Left lung (tissue), 10 donors: ENCODE results near the gene DZIP1L. TPM values are rescaled to one million over a fixed set of nuclear protein-coding genes. Genes with fewer than 3 reads are reported as not detected.

Experiments
- ATAC-seq: fragments of 200-7000 bp; cut with Tn5 transposase; one replicate; pipeline ENCODE4 v1.9.1; 2020; ENCODE audit warnings: moderate library complexity
- DNase-seq, 4 donors: peaks; one replicate each; pipeline ENCODE4 v3.0.0-alpha.2; 2013 to 2020
- H3K27ac ChIP-seq, 2 donors: fragments of 200-600 bp; sonication (generic) in 1 of 2; one replicate each; pipeline versions ENCODE4 v1.5.0 to v1.8.0; 2020 to 2021
- H3K27me3 ChIP-seq, 2 donors: fragments of 200-600 bp; sonication (generic) in 1 of 2; one replicate each; pipeline versions ENCODE4 v1.5.0 to v1.8.0; 2020 to 2021
- H3K36me3 ChIP-seq, 2 donors: fragments of 200-600 bp; sonication (generic) in 1 of 2; one replicate each; pipeline versions ENCODE4 v1.5.0 to v1.8.0; 2020 to 2021
- H3K4me1 ChIP-seq, 2 donors: fragments of 200-600 bp; one replicate each; pipeline ENCODE4 v1.8.0; 2021
- H3K4me3 ChIP-seq, 2 donors: fragments of 200-600 bp; sonication (generic) in 1 of 2; one replicate each; pipeline versions ENCODE4 v1.5.0 to v1.8.0; 2020 to 2021; ENCODE audit warnings: mild to moderate bottlenecking in 1 of 2
- H3K9me3 ChIP-seq, 2 donors: fragments of 200-600 bp; sonication (generic) in 1 of 2; one replicate each; pipeline versions ENCODE4 v1.5.0 to v1.8.0; 2020 to 2021
- intact Hi-C, 2 donors: fragments of 100-400 bp; cut with DNase I; formaldehyde crosslinking; loops; one replicate each; pipeline versions ENCODE4 v1.11.2 to v1.14.2; 2022
- polyA plus RNA-seq, 6 donors: library from polyadenylated mRNA; unstranded; fragments of 120-200 nt; gene quantifications; one replicate each; pipeline ENCODE4 v1.2.1, GENCODE V29; 2013; ENCODE audit not compliant: insufficient read length in 6 of 6
- total RNA-seq, 2 donors: library from RNA; stranded (reverse); fragmentation: NEBNext Ultra II Directional; extraction: Animal tissue kit (Norgen Biotek cat#: 25700); gene quantifications; one replicate each; pipeline ENCODE4 v1.2.1, GENCODE V29; 2021
- TF ChIP-seq, protein P1 (sequence below), 2 donors: fragments of 200-600 bp; sonication (generic) in 1 of 2; IDR thresholded peaks; one replicate each; pipeline versions ENCODE4 v1.5.0 to v1.8.0; 2021; ENCODE audit warnings: antibody characterized with exemption in 2 of 2
- donor health status: DM: no; HTN: yes; CAD: no.
- donor health status: DM: no; HTN: no; CAD: no.

DZIP1L gene
- total and polyA plus RNA-seq, 8 donors: 14.0 to 24.2 (median 19.7) TPM

DNA sequence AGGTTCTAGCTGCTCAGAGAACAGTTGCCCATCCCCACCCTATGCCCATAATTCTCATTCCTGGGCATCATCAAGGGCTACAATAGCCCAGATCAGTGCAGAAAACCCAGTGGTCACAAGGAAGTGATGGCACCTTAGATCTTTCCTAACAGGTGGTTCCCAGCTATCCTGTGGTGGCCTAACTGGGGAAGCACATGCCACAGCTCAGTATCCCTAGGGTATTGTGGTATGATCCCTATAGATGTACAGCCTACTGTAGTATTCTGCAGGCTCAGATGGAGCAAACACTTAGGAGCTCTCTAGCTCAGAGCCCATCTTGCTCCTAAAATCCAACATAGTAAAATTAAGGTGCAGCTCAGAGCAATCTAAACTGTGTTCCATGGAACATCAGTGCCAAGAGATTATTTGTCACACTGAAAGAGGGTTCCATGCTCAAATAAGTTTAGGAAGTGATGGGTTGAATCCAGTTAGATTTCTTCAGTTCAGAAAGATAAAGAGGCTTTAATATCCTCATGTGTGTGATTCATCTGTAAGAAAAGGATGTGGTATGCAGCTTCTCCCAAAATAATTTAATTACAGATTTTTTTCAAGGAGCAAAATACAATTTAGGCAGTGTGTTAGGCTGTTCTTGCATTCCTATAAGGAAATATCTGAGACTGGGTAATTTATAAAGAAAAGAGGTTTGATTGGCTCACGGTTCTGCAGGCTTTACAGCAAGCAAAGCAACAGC is 12.4 kb upstream of the DZIP1L start:
- no peaks in the 10 kb centered on the region for H3K9me3 ChIP-seq
- DNase-seq (no peak), ATAC-seq (no peak)
- TF ChIP-seq, protein P1, sequence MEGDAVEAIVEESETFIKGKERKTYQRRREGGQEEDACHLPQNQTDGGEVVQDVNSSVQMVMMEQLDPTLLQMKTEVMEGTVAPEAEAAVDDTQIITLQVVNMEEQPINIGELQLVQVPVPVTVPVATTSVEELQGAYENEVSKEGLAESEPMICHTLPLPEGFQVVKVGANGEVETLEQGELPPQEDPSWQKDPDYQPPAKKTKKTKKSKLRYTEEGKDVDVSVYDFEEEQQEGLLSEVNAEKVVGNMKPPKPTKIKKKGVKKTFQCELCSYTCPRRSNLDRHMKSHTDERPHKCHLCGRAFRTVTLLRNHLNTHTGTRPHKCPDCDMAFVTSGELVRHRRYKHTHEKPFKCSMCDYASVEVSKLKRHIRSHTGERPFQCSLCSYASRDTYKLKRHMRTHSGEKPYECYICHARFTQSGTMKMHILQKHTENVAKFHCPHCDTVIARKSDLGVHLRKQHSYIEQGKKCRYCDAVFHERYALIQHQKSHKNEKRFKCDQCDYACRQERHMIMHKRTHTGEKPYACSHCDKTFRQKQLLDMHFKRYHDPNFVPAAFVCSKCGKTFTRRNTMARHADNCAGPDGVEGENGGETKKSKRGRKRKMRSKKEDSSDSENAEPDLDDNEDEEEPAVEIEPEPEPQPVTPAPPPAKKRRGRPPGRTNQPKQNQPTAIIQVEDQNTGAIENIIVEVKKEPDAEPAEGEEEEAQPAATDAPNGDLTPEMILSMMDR (IDR thresholded peaks at IDR 0.05): no peak
- H3K4me1 ChIP-seq: peaks cover 0 to 16% of the 10 kb centered on the region in 2 donors
- intact Hi-C loops: no loop called here
- no peaks in the 10 kb centered on the region for H3K36me3 ChIP-seq
- H3K27ac ChIP-seq: no peak overlapping the region
- H3K27me3 ChIP-seq: no peaks in the 10 kb centered on the region
- H3K4me3 ChIP-seq: no peak overlapping the region

DNA sequence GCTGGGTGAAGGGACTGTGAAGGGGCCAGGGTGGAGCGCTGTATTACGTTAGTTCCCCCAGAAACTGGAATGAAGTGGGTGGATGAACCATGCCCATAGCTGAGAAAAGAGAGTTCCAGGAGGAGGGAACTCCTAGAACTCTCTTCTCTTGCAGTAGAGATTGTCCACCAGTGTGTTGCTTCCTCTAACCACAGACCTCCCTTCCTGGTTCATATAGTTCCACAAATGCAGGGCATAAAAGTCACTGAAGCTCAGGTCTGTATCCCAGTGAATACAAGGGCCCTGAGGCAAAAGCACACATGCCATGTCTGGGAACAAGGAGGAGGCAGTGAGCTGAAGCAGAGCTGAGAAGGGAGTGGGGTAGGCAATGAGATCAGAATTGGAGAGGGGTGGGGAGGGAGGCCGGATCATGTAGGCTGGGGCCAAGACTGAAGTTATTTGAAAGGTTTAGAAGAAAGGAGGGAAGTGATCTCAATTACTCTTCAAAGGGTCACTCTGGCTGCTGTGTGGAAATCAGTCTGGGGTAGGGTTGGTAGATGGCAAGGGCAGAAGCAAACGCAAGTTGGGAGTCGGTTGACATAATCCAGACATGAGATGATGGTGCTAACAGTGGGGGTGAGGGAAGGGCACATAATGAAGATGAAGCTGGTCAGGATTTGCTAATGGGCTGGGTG is 10.3 kb upstream of the DZIP1L start:
- no peaks in the 10 kb centered on the region for H3K9me3 ChIP-seq
- TF ChIP-seq, protein P1 (IDR thresholded peaks at IDR 0.05): no peak
- ATAC-seq: peak; percentile 82
- H3K27ac ChIP-seq: peak overlapping the region; percentile 57 to 70
- H3K4me1 ChIP-seq: peaks cover 0 to 16% of the 10 kb centered on the region in 2 donors
- H3K4me3 ChIP-seq: no peak overlapping the region
- intact Hi-C loops: no loop called here
- peak in 1 of 4 donors; percentile 42 for DNase-seq
- no peaks in the 10 kb centered on the region for H3K27me3 ChIP-seq
- H3K36me3 ChIP-seq: no peaks in the 10 kb centered on the region

DNA sequence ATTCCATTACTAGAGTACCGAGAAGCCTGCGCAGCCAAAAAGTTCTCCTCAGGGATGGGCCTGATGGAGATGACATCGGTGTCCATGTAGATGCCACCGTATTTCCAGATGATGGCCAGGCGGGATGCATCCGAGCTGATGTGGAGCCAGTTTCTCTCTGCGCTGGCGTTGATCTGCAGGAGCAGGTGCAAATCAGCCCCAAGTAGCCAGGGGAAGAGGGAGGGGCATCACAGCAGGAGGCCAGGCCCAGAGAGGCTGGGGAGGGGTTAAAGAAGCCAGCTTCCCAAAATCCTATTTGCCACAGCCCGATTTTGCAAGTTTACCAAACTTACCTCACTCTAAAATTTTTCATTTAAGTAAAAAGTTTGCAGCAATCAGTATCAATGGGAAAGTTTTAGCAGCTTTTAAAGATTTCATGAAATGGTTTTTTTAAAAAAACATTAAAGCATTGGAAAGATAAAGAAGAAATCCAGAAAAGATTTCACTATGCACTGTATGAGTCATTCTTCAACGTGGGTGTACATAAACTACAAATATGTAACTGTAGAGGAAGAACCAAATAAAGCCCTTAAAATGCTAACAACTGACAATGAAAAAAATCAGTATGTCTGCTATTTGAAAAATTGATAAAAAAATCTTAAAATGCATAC is 9.4 kb upstream of the DZIP1L start:
- ATAC-seq (peak; percentile 63), DNase-seq (no peak)
- H3K36me3 ChIP-seq: no peaks in the 10 kb centered on the region
- H3K9me3 ChIP-seq: no peaks in the 10 kb centered on the region
- H3K27ac ChIP-seq: peak overlapping the region; percentile 57 to 70
- intact Hi-C loops: no loop called here
- TF ChIP-seq, protein P1 (IDR thresholded peaks at IDR 0.05): no peak
- no peak overlapping the region for H3K4me3 ChIP-seq
- no peaks in the 10 kb centered on the region for H3K27me3 ChIP-seq
- peaks cover 0 to 16% of the 10 kb centered on the region in 2 donors for H3K4me1 ChIP-seq

DNA sequence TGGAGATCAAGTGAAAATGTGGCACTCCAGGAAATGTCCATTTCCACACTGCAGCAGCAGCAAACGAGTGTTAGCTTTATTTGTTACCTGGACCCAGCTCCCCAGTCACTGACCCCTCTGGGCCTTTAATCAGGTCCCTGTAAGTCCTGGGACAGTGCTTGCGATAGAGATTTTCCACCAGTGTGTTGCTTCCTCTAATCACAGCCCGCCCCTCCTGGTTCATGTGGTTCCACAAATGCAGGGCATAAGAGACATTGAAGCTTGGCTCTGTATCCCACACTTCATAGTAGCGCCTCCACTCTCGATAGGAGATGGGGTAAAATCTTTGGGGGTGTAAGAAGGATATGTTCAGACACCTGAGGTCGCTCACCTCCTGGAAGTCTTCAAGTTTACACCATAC is 8.8 kb upstream of the DZIP1L start:
- intact Hi-C loops: no loop called here
- TF ChIP-seq, protein P1 (IDR thresholded peaks at IDR 0.05): no peak
- peaks cover 0 to 16% of the 10 kb centered on the region in 2 donors for H3K4me1 ChIP-seq
- ATAC-seq (peak; percentile 39), DNase-seq (no peak)
- no peak overlapping the region for H3K4me3 ChIP-seq
- no peaks in the 10 kb centered on the region for H3K9me3 ChIP-seq
- no peaks in the 10 kb centered on the region for H3K27me3 ChIP-seq
- no peaks in the 10 kb centered on the region for H3K36me3 ChIP-seq
- peak overlapping the region in 1 of 2 donors; percentile 57 for H3K27ac ChIP-seq

DNA sequence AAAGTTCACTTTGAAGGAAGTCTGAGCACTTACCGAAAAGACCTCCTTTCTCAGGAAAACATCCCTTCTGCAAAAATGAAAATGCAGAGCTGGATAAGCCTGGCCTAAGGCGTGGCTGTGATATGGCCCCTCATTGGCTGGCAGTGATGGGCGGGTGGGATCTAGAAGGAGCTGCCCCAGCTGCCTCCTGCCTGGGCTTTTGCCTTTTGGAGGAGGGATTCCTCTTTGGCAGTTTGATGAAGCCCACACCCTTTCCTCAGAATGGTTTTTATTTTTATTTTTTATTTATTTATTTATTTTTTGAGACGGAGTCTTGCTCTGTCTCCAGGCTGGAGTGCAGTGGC is 4.0 kb upstream of the DZIP1L start:
- DNase-seq (no peak), ATAC-seq (no peak)
- TF ChIP-seq, protein P1 (IDR thresholded peaks at IDR 0.05): no peak
- Histone ChIP-seq H3K4me1 (peaks cover 4 to 18% of the 10 kb centered on the region in 2 donors), H3K27me3 (no peaks in the 10 kb centered on the region), H3K27ac (no peak overlapping the region), H3K4me3 (no peak overlapping the region), H3K9me3 (no peaks in the 10 kb centered on the region), H3K36me3 (no peaks in the 10 kb centered on the region)
- intact Hi-C loops: loop anchor here in 1 of 2 donors (5.0 kb wide), 1 partner anchor 52 kb away; no protein-coding TSS in a partner anchor
